Transverse colon (tissue), 4 donors: Measurements from ENCODE around the gene PRRG2. TPM values are rescaled to one million over a fixed set of nuclear protein-coding genes. Genes with fewer than 3 reads are reported as not detected.
"Not testable (repeated sequence)": the region's sequence is repeated elsewhere in the genome, so short reads cannot be mapped to it uniquely, and the experiment has no call there.

Experiments
- DNase-seq: peaks from one replicate; pipeline ENCODE4 v3.0.0-alpha.2; 2019
- H3K27ac ChIP-seq, 4 donors: fragments of 200-600 bp; sonication (generic); 2 replicates each; pipeline ENCODE4 v1.5.1; 2016 to 2018; ENCODE audit warnings: inconsistent platforms in 4 of 4
- H3K27me3 ChIP-seq: fragments of 200-600 bp; sonication (generic); 2 replicates; pipeline ENCODE4 v1.5.1; 2017; ENCODE audit warnings: inconsistent platforms
- H3K36me3 ChIP-seq, 4 donors: fragments of 200-600 bp; sonication (generic); 2 replicates each; pipeline ENCODE4 v1.5.1; 2017 to 2019; ENCODE audit warnings: inconsistent platforms in 4 of 4
- H3K4me1 ChIP-seq, 4 donors: fragments of 200-600 bp; sonication (generic); 2 replicates each; pipeline ENCODE4 v1.5.1; 2017 to 2020; ENCODE audit warnings: inconsistent platforms in 4 of 4
- H3K4me3 ChIP-seq, 4 donors: fragments of 200-600 bp; sonication (generic); 1 replicate in 1 of 4; 2 replicates in 3 of 4; pipeline versions ENCODE4 v1.5.1 to v1.6.1; 2017 to 2019; ENCODE audit warnings: inconsistent platforms in 4 of 4
- H3K9me3 ChIP-seq, 2 donors: fragments of 200-600 bp; sonication (generic); 2 replicates each; pipeline ENCODE4 v1.5.1; 2017 to 2019; ENCODE audit warnings: inconsistent platforms in 2 of 2
- EP300 ChIP-seq: sonication (generic); formaldehyde crosslinking; IDR thresholded peaks from one replicate; pipeline ENCODE4 v1.6.1; 2017; ENCODE audit warnings: antibody characterized with exemption, low read depth
- POLR2A ChIP-seq: fragments of 450-650 bp; IDR thresholded peaks from one replicate; pipeline ENCODE4 v1.6.1; 2016; ENCODE audit warnings: antibody characterized with exemption, mild to moderate bottlenecking, moderate library complexity
- POLR2AphosphoS5 ChIP-seq, 3 donors: sonication (generic); formaldehyde crosslinking; IDR thresholded peaks; one replicate each; pipeline ENCODE4 v1.6.1; 2016; ENCODE audit warnings: antibody characterized with exemption in 3 of 3
- WGBS, 2 donors: methylation state at CpG; one replicate each; pipeline ENCODE4 v1.1.5; 2018; ENCODE audit warnings: low coverage in 1 of 2; 5-methylcytosine and 5-hydroxymethylcytosine counted together
- in situ Hi-C, 4 donors: fragments of 200-750 bp; cut with MboI; loops; one replicate each; pipeline versions ENCODE4 v1.15.0 to v1.15.1; 2017; ENCODE audit warnings: low sequenced_read_pairs in 3 of 4, low pct_ligation_motif_present in 1 of 4, low pct_unique_long_range_greater_than_20kb in 1 of 4
- intact Hi-C: fragments of 100-400 bp; cut with DNase I; formaldehyde crosslinking; loops from one replicate; pipeline ENCODE4 v1.15.1; 2023; ENCODE audit warnings: low total_unique reads
- total RNA-seq, 4 donors: library from RNA; depleted of rRNA; stranded (reverse); fragments of >200 nt; gene quantifications; one replicate each; pipeline ENCODE4 v1.1.0, GENCODE V29; 2016
- TF ChIP-seq, protein P1 (sequence below), 5 experiments: fragments of 200-600 bp in 3 of 5; fragments of 450-650 bp in 2 of 5; sonication (generic) in 3 of 5; IDR thresholded peaks; 1 replicate in 2 of 5; 2 replicates in 3 of 5; pipeline ENCODE4 v1.5.1; 2016 to 2017; ENCODE audit warnings: antibody characterized with exemption in 5 of 5, inconsistent platforms in 3 of 5, mild to moderate bottlenecking in 2 of 5, moderate library complexity in 1 of 5

PRRG2 gene
- total RNA-seq, 4 donors from 2014 or later = 0.40 to 22.7 (median 12.2) TPM

DNA sequence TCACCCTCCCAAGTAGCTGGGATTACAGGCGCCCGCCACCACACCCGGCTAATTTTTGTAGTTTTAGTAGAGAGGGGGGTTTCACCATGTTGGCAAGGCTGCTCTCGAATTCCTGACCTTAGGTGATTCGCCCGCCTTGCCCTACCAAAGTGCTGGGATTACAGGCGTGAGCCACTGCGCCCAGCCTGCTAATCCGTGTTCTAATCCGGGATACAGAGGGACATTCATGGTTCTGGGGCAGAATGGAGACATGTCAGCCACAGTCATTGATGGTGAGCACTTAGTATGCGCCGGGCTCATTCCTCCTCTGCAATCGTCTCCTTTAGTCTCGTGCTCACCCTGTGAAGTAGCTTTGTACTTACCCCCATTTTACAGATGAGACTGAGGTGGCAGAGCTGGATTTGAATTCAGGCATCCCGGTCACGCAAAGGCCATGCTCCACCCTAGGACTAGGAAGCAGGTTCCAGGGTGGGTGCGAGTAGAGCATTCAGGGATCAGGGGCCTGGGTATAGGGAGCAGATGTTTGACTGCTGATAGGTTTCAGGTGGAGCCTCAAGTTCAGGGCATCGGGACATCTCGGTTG, 50.6 kb downstream of the PRRG2 start:
- TF ChIP-seq POLR2AphosphoS5 (IDR thresholded peaks at IDR 0.05) (no peak), POLR2A (no peak), EP300 (no peak)
- TF ChIP-seq, protein P1, sequence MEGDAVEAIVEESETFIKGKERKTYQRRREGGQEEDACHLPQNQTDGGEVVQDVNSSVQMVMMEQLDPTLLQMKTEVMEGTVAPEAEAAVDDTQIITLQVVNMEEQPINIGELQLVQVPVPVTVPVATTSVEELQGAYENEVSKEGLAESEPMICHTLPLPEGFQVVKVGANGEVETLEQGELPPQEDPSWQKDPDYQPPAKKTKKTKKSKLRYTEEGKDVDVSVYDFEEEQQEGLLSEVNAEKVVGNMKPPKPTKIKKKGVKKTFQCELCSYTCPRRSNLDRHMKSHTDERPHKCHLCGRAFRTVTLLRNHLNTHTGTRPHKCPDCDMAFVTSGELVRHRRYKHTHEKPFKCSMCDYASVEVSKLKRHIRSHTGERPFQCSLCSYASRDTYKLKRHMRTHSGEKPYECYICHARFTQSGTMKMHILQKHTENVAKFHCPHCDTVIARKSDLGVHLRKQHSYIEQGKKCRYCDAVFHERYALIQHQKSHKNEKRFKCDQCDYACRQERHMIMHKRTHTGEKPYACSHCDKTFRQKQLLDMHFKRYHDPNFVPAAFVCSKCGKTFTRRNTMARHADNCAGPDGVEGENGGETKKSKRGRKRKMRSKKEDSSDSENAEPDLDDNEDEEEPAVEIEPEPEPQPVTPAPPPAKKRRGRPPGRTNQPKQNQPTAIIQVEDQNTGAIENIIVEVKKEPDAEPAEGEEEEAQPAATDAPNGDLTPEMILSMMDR (IDR thresholded peaks at IDR 0.05) = no peak
- H3K4me3 ChIP-seq = no peak overlapping the region
- no peaks in the 10 kb centered on the region for H3K27me3 ChIP-seq
- in situ Hi-C loops = no loop called here
- H3K9me3 ChIP-seq = no peaks in the 10 kb centered on the region
- intact Hi-C loops = no loop called here
- peaks cover 0 to 4% (median 0%) of the 10 kb centered on the region in 4 donors for H3K36me3 ChIP-seq
- H3K27ac ChIP-seq = no peak overlapping the region
- WGBS, 2 donors = 67 to 85% methylated on average over 1 to 19 of the region's 19 CpGs
- peaks cover 0 to 11% (median 0%) of the 10 kb centered on the region in 4 donors for H3K4me1 ChIP-seq
- no peak for DNase-seq

- DNase-seq = no peak
- 88% methylated on average over 5 of the region's 5 CpGs; no CpG with 5 or more reads in 1 of the 2 donors for whole genome bisulfite sequencing, 2 donors
- H3K27me3 ChIP-seq = no peaks in the 10 kb centered on the region
- H3K27ac ChIP-seq = no peak overlapping the region
- in situ Hi-C loops = no loop called here
- H3K9me3 ChIP-seq = no peaks in the 10 kb centered on the region
- H3K4me3 ChIP-seq = no peak overlapping the region
- H3K36me3 ChIP-seq = peaks cover 0 to 2% (median 0%) of the 10 kb centered on the region in 4 donors
- TF ChIP-seq POLR2AphosphoS5 (IDR thresholded peaks at IDR 0.05) = no peak
- TF ChIP-seq, protein P1 (IDR thresholded peaks at IDR 0.05) = no peak
- no peak for TF ChIP-seq EP300
- no peak for TF ChIP-seq POLR2A
- intact Hi-C loops = no loop called here
- H3K4me1 ChIP-seq = peaks cover 0 to 18% (median 3%) of the 10 kb centered on the region in 4 donors
Measured at GRCh38 chr19:49632576-49632975, 51.5 kb downstream of the PRRG2 start.

DNA sequence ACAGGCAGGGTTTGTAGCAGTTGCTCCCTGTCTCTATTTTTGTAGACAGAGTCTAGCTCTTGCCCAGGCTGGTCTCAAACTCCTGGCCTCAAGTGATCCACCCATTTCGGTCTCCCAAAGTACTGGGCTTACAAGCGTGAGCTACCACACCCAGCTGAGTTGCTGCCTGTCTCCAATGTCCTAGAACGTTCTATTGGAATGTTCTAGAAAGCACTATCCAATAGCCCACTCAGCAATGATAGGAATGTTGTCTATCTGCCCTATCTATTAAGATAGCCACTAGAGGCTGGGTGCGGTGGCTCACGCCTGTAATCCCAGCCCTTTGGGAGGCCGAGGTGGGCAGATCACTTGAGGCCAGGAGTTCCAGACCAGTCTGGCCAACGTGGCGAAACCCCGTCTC, 52.2 kb downstream of the PRRG2 start:
- DNase-seq, H3K27ac ChIP-seq, H3K9me3 ChIP-seq, H3K27me3 ChIP-seq, H3K36me3 ChIP-seq, H3K4me3 ChIP-seq, intact Hi-C loops, in situ Hi-C loops: not testable (repeated sequence)
- WGBS, 2 donors = 58 to 69% methylated on average over 2 to 9 of the region's 9 CpGs
- peaks cover 0 to 25% (median 9%) of the 10 kb centered on the region in 4 donors for H3K4me1 ChIP-seq

GRCh38 chr19:49635530-49636232, 54.6 kb downstream of the PRRG2 start:
- no peak overlapping the region for H3K4me3 ChIP-seq
- DNase-seq = no peak
- intact Hi-C loops = loop anchor here (5.0 kb wide), 1 partner anchor 43 kb away; the partner anchor contains the start of gene PRR12
- no peaks in the 10 kb centered on the region for H3K27me3 ChIP-seq
- TF ChIP-seq POLR2AphosphoS5 (IDR thresholded peaks at IDR 0.05) = no peak
- TF ChIP-seq, protein P1 (IDR thresholded peaks at IDR 0.05) = no peak
- TF ChIP-seq EP300 = no peak
- no peak for TF ChIP-seq POLR2A
- WGBS, 2 donors = 56% methylated on average over 24 of the region's 24 CpGs; no CpG with 5 or more reads in 1 of the 2 donors
- in situ Hi-C loops = no loop called here
- peak overlapping the region; percentile 14 to 36 (median 24) for H3K27ac ChIP-seq
- no peaks in the 10 kb centered on the region for H3K9me3 ChIP-seq
- peaks cover 0 to 39% (median 24%) of the 10 kb centered on the region in 4 donors for H3K4me1 ChIP-seq
- no peaks in the 10 kb centered on the region for H3K36me3 ChIP-seq
